ENCODE measurements around the gene OBI1. TPM values are rescaled to one million over a fixed set of nuclear protein-coding genes. Genes with fewer than 3 reads are reported as not detected.

The OBI1 gene
- total RNA-seq, 6 donors from 2014 or later = 4.9 to 14.9 (median 8.1) TPM

GRCh38 chr13:78674638-78675037 is 15.7 kb upstream of the OBI1 start:
- no peak for DNase-seq
- H3K9me3 ChIP-seq = no peaks in the 10 kb centered on the region
- ATAC-seq (ENCODE audit: low FRiP score in 2 of 2) = no peak
- no peak overlapping the region for H3K27ac ChIP-seq
- TF ChIP-seq EP300 (IDR thresholded peaks at IDR 0.05) = no peak
- no peak for TF ChIP-seq POLR2AphosphoS5 (IDR thresholded peaks at IDR 0.05)
- no peak for TF ChIP-seq CTCF (IDR thresholded peaks at IDR 0.05)
- H3K36me3 ChIP-seq = no peaks in the 10 kb centered on the region
- no peaks in the 10 kb centered on the region for H3K27me3 ChIP-seq
- H3K4me1 ChIP-seq = no peaks in the 10 kb centered on the region
- H3K4me3 ChIP-seq = no peak overlapping the region
- 35 to 48% methylated on average over 1 of the region's 1 CpG for WGBS, 2 donors

- H3K27ac ChIP-seq = no peak overlapping the region
- no peaks in the 10 kb centered on the region for H3K36me3 ChIP-seq
- ATAC-seq (ENCODE audit: low FRiP score in 2 of 2) (no peak), DNase-seq (no peak)
- H3K4me1 ChIP-seq = peaks cover 6 to 16% (median 9%) of the 10 kb centered on the region in 4 donors
- no peaks in the 10 kb centered on the region for H3K9me3 ChIP-seq
- TF ChIP-seq EP300 (IDR thresholded peaks at IDR 0.05) (no peak), POLR2A (IDR thresholded peaks at IDR 0.05) (no peak), POLR2AphosphoS5 (IDR thresholded peaks at IDR 0.05) (no peak), CTCF (IDR thresholded peaks at IDR 0.05) (no peak)
- H3K27me3 ChIP-seq = no peaks in the 10 kb centered on the region
- 89 to 92% methylated on average over 2 of the region's 2 CpGs for WGBS, 2 donors
- no peak overlapping the region for H3K4me3 ChIP-seq
Observed at GRCh38 chr13:78662467-78662866, 3.5 kb upstream of the OBI1 start.

GRCh38 chr13:78660495-78660857 is 1.5 kb upstream of the OBI1 start:
- no peak for TF ChIP-seq POLR2AphosphoS5 (IDR thresholded peaks at IDR 0.05)
- TF ChIP-seq CTCF (IDR thresholded peaks at IDR 0.05) = no peak
- TF ChIP-seq POLR2A (IDR thresholded peaks at IDR 0.05) = no peak
- no peak for TF ChIP-seq EP300 (IDR thresholded peaks at IDR 0.05)
- Histone ChIP-seq H3K27me3 (no peaks in the 10 kb centered on the region), H3K4me3 (peak overlapping the region in 3 of 4 donors; percentile 93 to 96 (median 96)), H3K27ac (no peak overlapping the region), H3K4me1 (peaks cover 9 to 19% (median 12%) of the 10 kb centered on the region in 4 donors), H3K36me3 (no peaks in the 10 kb centered on the region), H3K9me3 (no peaks in the 10 kb centered on the region)
- 78 to 82% methylated on average over 4 of the region's 4 CpGs for WGBS, 2 donors
- ATAC-seq (ENCODE audit: low FRiP score in 2 of 2) = no peak
- no peak for DNase-seq

GRCh38 chr13:78659732-78660494 is 958 bp upstream of the OBI1 start:
- TF ChIP-seq POLR2A (IDR thresholded peaks at IDR 0.05) (no peak), POLR2AphosphoS5 (IDR thresholded peaks at IDR 0.05) (no peak), EP300 (IDR thresholded peaks at IDR 0.05) (no peak), CTCF (IDR thresholded peaks at IDR 0.05) (no peak)
- Histone ChIP-seq H3K4me1 (peaks cover 9 to 19% (median 13%) of the 10 kb centered on the region in 4 donors), H3K4me3 (peak overlapping the region; percentile 36 to 96 (median 94)), H3K27me3 (no peaks in the 10 kb centered on the region), H3K27ac (no peak overlapping the region), H3K9me3 (no peaks in the 10 kb centered on the region), H3K36me3 (no peaks in the 10 kb centered on the region)
- peak in 1 of 2 donors; percentile 41 for ATAC-seq (ENCODE audit: low FRiP score in 2 of 2)
- no peak for DNase-seq
- WGBS, 2 donors = 29 to 41% methylated on average over 17 to 20 of the region's 20 CpGs

GRCh38 chr13:78659450-78659730 is 435 bp upstream of the OBI1 start:
- H3K4me3 ChIP-seq = peak overlapping the region; percentile 36 to 96 (median 94)
- H3K27me3 ChIP-seq = no peaks in the 10 kb centered on the region
- no peaks in the 10 kb centered on the region for H3K9me3 ChIP-seq
- no peak for TF ChIP-seq POLR2A (IDR thresholded peaks at IDR 0.05)
- TF ChIP-seq EP300 (IDR thresholded peaks at IDR 0.05) = no peak
- no peak for TF ChIP-seq CTCF (IDR thresholded peaks at IDR 0.05)
- no peak for TF ChIP-seq POLR2AphosphoS5 (IDR thresholded peaks at IDR 0.05)
- 1 to 13% methylated on average over 8 of the region's 8 CpGs for WGBS, 2 donors
- ATAC-seq (ENCODE audit: low FRiP score in 2 of 2) (peak in 1 of 2 donors; percentile 5), DNase-seq (no peak)
- peaks cover 9 to 19% (median 13%) of the 10 kb centered on the region in 4 donors for H3K4me1 ChIP-seq
- H3K36me3 ChIP-seq = no peaks in the 10 kb centered on the region
- H3K27ac ChIP-seq = peak overlapping the region in 1 of 4 donors; percentile 86

Data from upper lobe of left lung (tissue), 6 donors.